Hepatocyte (in vitro differentiated cells): ENCODE data around the gene STRN4. TPM values are rescaled to one million over a fixed set of nuclear protein-coding genes. Genes with fewer than 3 reads are reported as not detected.
A peak's percentile ranks its signal among the peaks of the same experiment; 100 is the strongest.

Source experiments
- DNase-seq: peaks from one replicate; pipeline ENCODE4 v3.0.0-alpha.2; 2016; ENCODE audit warnings: low spot score
- H2AFZ ChIP-seq: fragments of 200-600 bp; sonication (generic); 2 replicates; pipeline ENCODE4 v1.6.0; 2016; ENCODE audit warnings: antibody characterized with exemption, mild to moderate bottlenecking
- H3K27ac ChIP-seq: fragments of 200-600 bp; sonication (generic); 2 replicates; pipeline ENCODE4 v1.5.1; 2016; ENCODE audit warnings: mild to moderate bottlenecking
- H3K27me3 ChIP-seq: fragments of 200-600 bp; sonication (generic); 2 replicates; pipeline ENCODE4 v1.6.1; 2016
- H3K36me3 ChIP-seq: fragments of 200-600 bp; sonication (generic); replicated peaks from 2 replicates; pipeline ENCODE4 v1.5.1; 2016; ENCODE audit warnings: low read depth; ENCODE audit not compliant: insufficient read depth
- H3K4me1 ChIP-seq: fragments of 200-600 bp; sonication (generic); 2 replicates; pipeline ENCODE4 v1.5.1; 2016; ENCODE audit warnings: mild to moderate bottlenecking, moderate library complexity; ENCODE audit not compliant: insufficient read depth
- H3K4me2 ChIP-seq: fragments of 200-600 bp; sonication (generic); 2 replicates; pipeline ENCODE4 v1.6.0; 2016
- H3K4me3 ChIP-seq: fragments of 200-600 bp; sonication (generic); 2 replicates; pipeline ENCODE4 v1.5.1; 2016; ENCODE audit warnings: mild to moderate bottlenecking
- H3K79me2 ChIP-seq: fragments of 200-600 bp; sonication (generic); 2 replicates; pipeline ENCODE4 v1.6.0; 2017; ENCODE audit warnings: mild to moderate bottlenecking
- H3K9me2 ChIP-seq: fragments of 200-600 bp; sonication (generic); replicated peaks from 2 replicates; pipeline ENCODE4 v1.6.0; 2017; ENCODE audit warnings: mild to moderate bottlenecking; ENCODE audit not compliant: insufficient read depth
- H3K9me3 ChIP-seq: fragments of 200-600 bp; sonication (generic); 2 replicates; pipeline ENCODE4 v1.5.1; 2016; ENCODE audit warnings: low read depth, mild to moderate bottlenecking
- H4K20me1 ChIP-seq: fragments of 200-600 bp; sonication (generic); 2 replicates; pipeline ENCODE4 v1.6.0; 2016; ENCODE audit warnings: mild to moderate bottlenecking; ENCODE audit not compliant: insufficient read depth, poor library complexity, severe bottlenecking
- EZH2 ChIP-seq: fragments of 200-600 bp; sonication (generic); IDR thresholded peaks from 2 replicates; pipeline ENCODE4 v1.6.1; 2016; ENCODE audit warnings: antibody characterized with exemption, mild to moderate bottlenecking, borderline replicate concordance
- EZH2phosphoT487 ChIP-seq: fragments of 200-600 bp; sonication (generic); IDR thresholded peaks from one replicate; pipeline ENCODE4 v1.6.1; 2018; ENCODE audit warnings: antibody characterized with exemption, mild to moderate bottlenecking, low read depth, moderate library complexity; ENCODE audit not compliant: unreplicated experiment, severe bottlenecking
- WGBS: methylation state at CpG from one replicate; pipeline ENCODE4 v1.1.6; 2016; ENCODE audit warnings: low lambda C conversion rate; ENCODE audit errors: missing lambda C conversion rate; 5-methylcytosine and 5-hydroxymethylcytosine counted together
- polyA plus RNA-seq: library from polyadenylated mRNA; unstranded; fragments of >200 nt; fragmentation: Nextera tagmentation; extraction: Ambion mirVana; gene quantifications from 2 replicates; pipeline ENCODE4 v1.2.1, GENCODE V29; 2016
- total RNA-seq: library from RNA; depleted of rRNA; stranded (reverse); fragments of >200 nt; gene quantifications from 2 replicates; pipeline ENCODE4 v1.2.3, GENCODE V29; 2014
- TF ChIP-seq, protein P1 (sequence below): fragments of 200-600 bp; sonication (generic); IDR thresholded peaks from 2 replicates; pipeline ENCODE4 v1.5.1; 2016; ENCODE audit warnings: antibody characterized with exemption, mild to moderate bottlenecking; ENCODE audit not compliant: poor library complexity

The STRN4 gene
- total and polyA plus RNA-seq, 2 experiments from 2014 or later = 63.7 to 64.1 TPM

DNA sequence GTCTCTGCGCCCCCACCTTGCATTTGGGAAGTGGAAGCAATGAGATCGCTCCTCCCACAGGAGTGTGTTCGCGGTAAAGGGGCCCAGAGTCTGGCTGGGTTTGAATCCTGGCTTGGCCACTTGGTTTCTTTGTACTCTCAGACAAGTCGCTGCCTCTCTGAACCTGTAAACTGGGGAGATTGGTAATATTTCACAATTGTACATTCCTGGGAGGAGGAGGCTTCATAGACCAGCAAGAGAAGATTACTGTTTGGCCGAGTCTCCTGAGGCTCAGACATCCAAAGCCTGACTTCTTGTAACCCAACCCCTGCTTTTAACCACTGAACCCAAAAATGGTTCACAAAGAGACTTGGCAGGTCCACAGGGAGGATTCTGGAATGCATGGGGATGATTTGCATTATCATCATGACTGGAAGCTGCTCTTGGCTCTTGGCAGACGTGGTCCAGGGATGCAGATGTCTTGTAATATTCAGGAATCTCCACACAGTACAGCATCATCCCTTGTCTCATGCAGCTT, 13.6 kb upstream of the STRN4 start:
- H2AFZ ChIP-seq = no peak overlapping the region
- peaks cover 4% of the 10 kb centered on the region for H3K79me2 ChIP-seq
- no peaks in the 10 kb centered on the region for H3K9me2 ChIP-seq
- DNase-seq = no peak
- WGBS = 67% methylated on average over 7 of the region's 7 CpGs
- H3K36me3 ChIP-seq = no peaks in the 10 kb centered on the region
- peak overlapping the region; percentile 49 for H3K27ac ChIP-seq
- TF ChIP-seq EZH2phosphoT487 = no peak
- no peak for TF ChIP-seq EZH2
- TF ChIP-seq, protein P1, sequence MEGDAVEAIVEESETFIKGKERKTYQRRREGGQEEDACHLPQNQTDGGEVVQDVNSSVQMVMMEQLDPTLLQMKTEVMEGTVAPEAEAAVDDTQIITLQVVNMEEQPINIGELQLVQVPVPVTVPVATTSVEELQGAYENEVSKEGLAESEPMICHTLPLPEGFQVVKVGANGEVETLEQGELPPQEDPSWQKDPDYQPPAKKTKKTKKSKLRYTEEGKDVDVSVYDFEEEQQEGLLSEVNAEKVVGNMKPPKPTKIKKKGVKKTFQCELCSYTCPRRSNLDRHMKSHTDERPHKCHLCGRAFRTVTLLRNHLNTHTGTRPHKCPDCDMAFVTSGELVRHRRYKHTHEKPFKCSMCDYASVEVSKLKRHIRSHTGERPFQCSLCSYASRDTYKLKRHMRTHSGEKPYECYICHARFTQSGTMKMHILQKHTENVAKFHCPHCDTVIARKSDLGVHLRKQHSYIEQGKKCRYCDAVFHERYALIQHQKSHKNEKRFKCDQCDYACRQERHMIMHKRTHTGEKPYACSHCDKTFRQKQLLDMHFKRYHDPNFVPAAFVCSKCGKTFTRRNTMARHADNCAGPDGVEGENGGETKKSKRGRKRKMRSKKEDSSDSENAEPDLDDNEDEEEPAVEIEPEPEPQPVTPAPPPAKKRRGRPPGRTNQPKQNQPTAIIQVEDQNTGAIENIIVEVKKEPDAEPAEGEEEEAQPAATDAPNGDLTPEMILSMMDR = no peak
- H4K20me1 ChIP-seq = no peaks in the 10 kb centered on the region
- no peaks in the 10 kb centered on the region for H3K9me3 ChIP-seq
- H3K4me3 ChIP-seq = no peak overlapping the region
- no peaks in the 10 kb centered on the region for H3K4me1 ChIP-seq
- H3K4me2 ChIP-seq = no peak overlapping the region
- no peaks in the 10 kb centered on the region for H3K27me3 ChIP-seq

DNA sequence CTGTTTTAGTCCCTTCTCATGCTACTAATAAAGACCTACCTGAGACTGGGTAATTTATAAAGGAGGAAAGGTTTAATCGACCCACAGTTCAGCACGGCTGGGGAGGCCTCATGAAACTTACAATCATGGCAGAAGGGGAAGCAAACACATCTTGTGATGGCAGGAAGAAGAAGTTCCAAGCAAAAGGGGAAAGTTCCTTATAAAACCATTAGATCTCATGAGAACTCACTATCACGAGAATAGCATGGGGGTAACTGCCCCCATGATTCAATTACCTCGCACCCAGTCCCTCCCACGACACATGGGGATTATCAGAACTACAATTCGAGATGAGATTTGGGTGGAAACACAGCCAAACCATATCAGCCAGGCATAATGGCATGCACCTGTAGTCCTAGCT, 13.0 kb upstream of the STRN4 start:
- DNase-seq = no peak
- no peak overlapping the region for H3K4me2 ChIP-seq
- H3K9me3 ChIP-seq = no peaks in the 10 kb centered on the region
- WGBS = 90% methylated on average over 6 of the region's 6 CpGs
- no peak overlapping the region for H3K27ac ChIP-seq
- H4K20me1 ChIP-seq = no peaks in the 10 kb centered on the region
- no peak overlapping the region for H3K4me3 ChIP-seq
- peaks cover 4% of the 10 kb centered on the region for H3K79me2 ChIP-seq
- no peaks in the 10 kb centered on the region for H3K9me2 ChIP-seq
- H3K27me3 ChIP-seq = no peaks in the 10 kb centered on the region
- no peak overlapping the region for H2AFZ ChIP-seq
- no peaks in the 10 kb centered on the region for H3K36me3 ChIP-seq
- no peaks in the 10 kb centered on the region for H3K4me1 ChIP-seq
- TF ChIP-seq, protein P1 = no peak
- TF ChIP-seq EZH2phosphoT487 = no peak

DNA sequence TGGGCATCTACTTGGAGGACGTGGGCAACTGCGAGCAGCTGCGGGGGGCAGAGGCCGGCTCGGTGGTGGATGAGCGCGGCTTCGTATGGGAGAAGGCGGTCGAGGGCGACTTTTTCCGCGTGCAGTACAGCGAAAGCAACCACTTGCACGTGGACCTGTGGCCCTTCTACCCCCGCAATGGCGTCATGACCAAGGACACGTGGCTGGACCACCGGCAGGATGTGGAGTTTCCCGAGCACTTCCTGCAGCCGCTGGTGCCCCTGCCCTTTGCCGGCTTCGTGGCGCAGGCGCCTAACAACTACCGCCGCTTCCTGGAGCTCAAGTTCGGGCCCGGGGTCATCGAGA, 10.3 kb upstream of the STRN4 start:
- peaks cover 4% of the 10 kb centered on the region for H3K79me2 ChIP-seq
- no peak overlapping the region for H3K4me3 ChIP-seq
- no peaks in the 10 kb centered on the region for H4K20me1 ChIP-seq
- no peaks in the 10 kb centered on the region for H3K9me2 ChIP-seq
- H3K27me3 ChIP-seq = no peaks in the 10 kb centered on the region
- H3K27ac ChIP-seq = no peak overlapping the region
- H3K9me3 ChIP-seq = no peaks in the 10 kb centered on the region
- H2AFZ ChIP-seq = no peak overlapping the region
- no peaks in the 10 kb centered on the region for H3K4me1 ChIP-seq
- no peak for DNase-seq
- H3K36me3 ChIP-seq = no peaks in the 10 kb centered on the region
- H3K4me2 ChIP-seq = no peak overlapping the region
- TF ChIP-seq, protein P1 = no peak
- TF ChIP-seq EZH2 (no peak), EZH2phosphoT487 (no peak)
- 97% methylated on average over 29 of the region's 30 CpGs for WGBS
